Activated CD4-positive, alpha-beta T cell treated with anti-CD3 and anti-CD28 coated beads for 36 hours (primary cell): ENCODE results near the gene TEX47. TPM values are rescaled to one million over a fixed set of nuclear protein-coding genes. Genes with fewer than 3 reads are reported as not detected.

Source experiments
- total RNA-seq, 2 experiments: library from RNA; stranded (reverse); gene quantifications; one replicate each; pipeline ENCODE4 v1.2.3, GENCODE V29; 2021

TEX47 gene
- total RNA-seq, 2 experiments from 2014 or later, result not detected

Other genes with a start within 250 kb of the TEX47 start
- gene ZNF804B, start 36.0 kb downstream of the TEX47 start, total RNA-seq, result not detected